Measurements from ENCODE around the gene COX7A2L. TPM values are rescaled to one million over a fixed set of nuclear protein-coding genes. Genes with fewer than 3 reads are reported as not detected.

COX7A2L gene
- total RNA-seq, 1 donor from 2014 or later = 80.7 TPM

- ATAC-seq = peak; percentile 5
- TF ChIP-seq, protein P1, sequence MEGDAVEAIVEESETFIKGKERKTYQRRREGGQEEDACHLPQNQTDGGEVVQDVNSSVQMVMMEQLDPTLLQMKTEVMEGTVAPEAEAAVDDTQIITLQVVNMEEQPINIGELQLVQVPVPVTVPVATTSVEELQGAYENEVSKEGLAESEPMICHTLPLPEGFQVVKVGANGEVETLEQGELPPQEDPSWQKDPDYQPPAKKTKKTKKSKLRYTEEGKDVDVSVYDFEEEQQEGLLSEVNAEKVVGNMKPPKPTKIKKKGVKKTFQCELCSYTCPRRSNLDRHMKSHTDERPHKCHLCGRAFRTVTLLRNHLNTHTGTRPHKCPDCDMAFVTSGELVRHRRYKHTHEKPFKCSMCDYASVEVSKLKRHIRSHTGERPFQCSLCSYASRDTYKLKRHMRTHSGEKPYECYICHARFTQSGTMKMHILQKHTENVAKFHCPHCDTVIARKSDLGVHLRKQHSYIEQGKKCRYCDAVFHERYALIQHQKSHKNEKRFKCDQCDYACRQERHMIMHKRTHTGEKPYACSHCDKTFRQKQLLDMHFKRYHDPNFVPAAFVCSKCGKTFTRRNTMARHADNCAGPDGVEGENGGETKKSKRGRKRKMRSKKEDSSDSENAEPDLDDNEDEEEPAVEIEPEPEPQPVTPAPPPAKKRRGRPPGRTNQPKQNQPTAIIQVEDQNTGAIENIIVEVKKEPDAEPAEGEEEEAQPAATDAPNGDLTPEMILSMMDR (IDR thresholded peaks at IDR 0.05) = no peak
- no peak overlapping the region for H3K27ac ChIP-seq
- no peak for DNase-seq
- H3K4me1 ChIP-seq = peaks cover 17% of the 10 kb centered on the region
- no peaks in the 10 kb centered on the region for H3K9me3 ChIP-seq
- peaks cover 24% of the 10 kb centered on the region for H3K36me3 ChIP-seq
- H3K27me3 ChIP-seq = no peaks in the 10 kb centered on the region
- no peak overlapping the region for H3K4me3 ChIP-seq
- intact Hi-C loops (cut with DNase I) = loop anchor here (10.0 kb wide), 1 partner anchor 245 kb away; no protein-coding TSS in a partner anchor
Measured at GRCh38 chr2:42339191-42339912, 21.7 kb downstream of the COX7A2L start.

DNA sequence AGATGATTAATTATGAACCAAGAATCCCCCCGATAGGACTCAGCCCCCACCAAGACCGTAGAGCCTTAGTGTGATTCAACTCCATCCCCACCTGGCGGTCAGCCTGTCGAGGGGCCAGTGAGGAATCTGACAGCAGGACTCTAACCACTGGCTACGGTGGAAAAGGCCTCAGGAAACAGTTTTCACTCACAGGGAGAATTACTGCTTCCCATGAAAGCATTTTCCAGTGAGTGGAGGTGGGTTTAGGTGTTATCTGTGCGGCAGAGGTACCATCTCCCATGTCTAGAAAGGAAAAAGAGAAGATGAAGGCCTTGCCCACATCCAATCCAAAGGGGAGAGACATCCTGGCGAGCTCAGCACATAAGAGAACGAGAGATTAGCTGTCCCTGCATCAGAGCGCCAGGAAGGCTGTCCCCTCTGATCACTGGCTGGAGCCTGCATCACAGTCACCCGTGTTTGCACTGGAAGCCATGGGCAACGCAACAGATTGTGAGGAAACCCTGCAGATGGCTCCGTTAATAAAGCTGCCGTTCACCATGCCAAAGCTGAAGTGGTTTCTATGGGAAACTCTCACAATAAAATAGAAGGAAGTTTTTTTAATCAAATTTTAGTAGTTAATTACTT, 22.3 kb downstream of the COX7A2L start:
- Histone ChIP-seq H3K36me3 (peaks cover 31% of the 10 kb centered on the region), H3K4me3 (no peak overlapping the region), H3K4me1 (peaks cover 17% of the 10 kb centered on the region), H3K9me3 (no peaks in the 10 kb centered on the region), H3K27me3 (no peaks in the 10 kb centered on the region), H3K27ac (no peak overlapping the region)
- intact Hi-C loops (cut with DNase I) = loop anchor here (10.0 kb wide), 1 partner anchor 244 kb away; no protein-coding TSS in a partner anchor
- TF ChIP-seq, protein P1 (IDR thresholded peaks at IDR 0.05) = no peak
- DNase-seq = no peak
- ATAC-seq = no peak

DNA sequence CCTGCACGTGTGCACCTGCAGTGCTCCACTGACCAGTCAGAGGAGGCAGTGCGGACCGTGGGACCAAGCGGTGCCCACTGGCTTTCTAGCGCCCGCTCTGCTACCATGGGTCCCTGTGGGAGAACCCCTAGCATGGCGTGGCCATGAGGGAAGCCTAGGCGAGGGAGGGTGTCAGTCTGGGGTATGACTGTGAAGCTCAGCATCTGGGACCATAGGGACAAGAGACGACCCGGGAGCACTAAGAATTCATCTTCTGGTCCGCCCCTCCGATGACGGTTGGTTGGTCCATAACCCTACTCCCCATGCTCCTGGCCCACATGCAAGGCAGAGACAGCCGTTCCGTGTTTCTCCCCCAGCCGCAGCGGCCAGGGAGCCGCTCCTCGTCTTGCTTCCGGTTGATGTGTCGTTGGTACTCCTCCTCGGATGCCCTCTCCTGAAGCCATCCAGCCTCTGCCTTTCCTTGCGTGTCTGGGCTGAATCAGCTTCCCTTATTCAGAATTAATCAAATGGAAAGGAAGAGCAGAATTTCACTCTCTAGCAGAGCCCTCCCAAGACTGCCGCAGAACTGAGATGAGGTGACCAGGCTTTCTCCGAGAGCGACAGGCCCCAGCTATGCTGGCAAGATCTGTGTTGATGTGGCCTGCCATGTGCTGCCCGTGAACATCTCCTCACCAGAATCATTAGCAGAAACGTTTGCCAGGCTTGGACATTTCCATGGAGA, 23.0 kb downstream of the COX7A2L start:
- H3K27ac ChIP-seq = no peak overlapping the region
- ATAC-seq (no peak), DNase-seq (no peak)
- intact Hi-C loops (cut with DNase I) = loop anchor here (10.0 kb wide), 1 partner anchor 243 kb away; no protein-coding TSS in a partner anchor
- no peaks in the 10 kb centered on the region for H3K9me3 ChIP-seq
- H3K27me3 ChIP-seq = no peaks in the 10 kb centered on the region
- H3K36me3 ChIP-seq = peaks cover 37% of the 10 kb centered on the region
- TF ChIP-seq, protein P1 (IDR thresholded peaks at IDR 0.05) = no peak
- no peak overlapping the region for H3K4me3 ChIP-seq
- H3K4me1 ChIP-seq = peaks cover 15% of the 10 kb centered on the region

GRCh38 chr2:42337356-42337820, 23.6 kb downstream of the COX7A2L start:
- H3K4me3 ChIP-seq = no peak overlapping the region
- H3K27me3 ChIP-seq = no peaks in the 10 kb centered on the region
- DNase-seq (no peak), ATAC-seq (no peak)
- no peaks in the 10 kb centered on the region for H3K9me3 ChIP-seq
- H3K27ac ChIP-seq = no peak overlapping the region
- intact Hi-C loops (cut with DNase I) = loop anchor here (10.0 kb wide), 1 partner anchor 243 kb away; no protein-coding TSS in a partner anchor
- TF ChIP-seq, protein P1 (IDR thresholded peaks at IDR 0.05) = no peak
- peaks cover 9% of the 10 kb centered on the region for H3K4me1 ChIP-seq
- H3K36me3 ChIP-seq = peaks cover 44% of the 10 kb centered on the region

DNA sequence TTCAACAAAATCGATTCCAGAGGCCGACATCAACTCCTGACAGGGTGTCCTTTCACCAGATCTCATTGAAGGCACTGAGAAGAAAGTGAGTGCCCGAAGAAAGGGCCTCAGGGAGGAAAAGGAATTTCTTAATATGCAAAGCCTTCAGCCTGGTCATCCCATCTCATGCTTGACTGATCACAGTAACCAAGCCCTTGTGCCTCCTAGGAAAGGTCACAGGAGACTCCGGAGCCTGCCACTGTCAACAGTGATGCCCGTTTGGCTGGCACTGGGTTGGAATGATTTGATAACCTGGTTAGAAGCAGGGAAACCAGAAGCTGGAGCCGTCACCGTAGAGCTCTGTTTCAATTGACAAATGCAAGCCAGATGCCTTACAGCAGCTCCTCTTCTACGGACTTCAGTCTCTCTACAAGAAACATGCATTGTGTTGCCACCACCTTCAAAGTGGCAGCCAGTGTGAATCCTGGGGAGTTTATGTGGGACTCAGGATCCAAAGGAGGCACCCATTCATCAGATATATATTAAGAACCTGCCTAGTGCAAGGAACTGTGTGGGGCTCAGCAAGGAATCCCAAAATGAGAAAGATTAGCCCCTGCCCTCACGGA, 24.6 kb downstream of the COX7A2L start:
- Histone ChIP-seq H3K27ac (no peak overlapping the region), H3K4me1 (no peaks in the 10 kb centered on the region), H3K9me3 (no peaks in the 10 kb centered on the region), H3K27me3 (no peaks in the 10 kb centered on the region), H3K36me3 (peaks cover 53% of the 10 kb centered on the region), H3K4me3 (no peak overlapping the region)
- ATAC-seq (no peak), DNase-seq (no peak)
- TF ChIP-seq, protein P1 (IDR thresholded peaks at IDR 0.05) = no peak
- intact Hi-C loops (cut with DNase I) = loop anchor here (10.0 kb wide), 1 partner anchor 242 kb away; no protein-coding TSS in a partner anchor
